Thymus (tissue), 11 donors: ENCODE results near the gene SSBP3. TPM values are rescaled to one million over a fixed set of nuclear protein-coding genes. Genes with fewer than 3 reads are reported as not detected.

ENCODE experiments used
- DNase-seq, 9 donors: peaks; one replicate each; pipeline ENCODE4 v3.0.0-alpha.2; 2013; ENCODE audit warnings: low spot score in 9 of 9, low read depth in 6 of 9, missing footprints in 1 of 9
- H3K27ac ChIP-seq, 2 donors: one replicate each; pipeline ENCODE4 v1.5.1; 2013; ENCODE audit warnings: control low read depth in 1 of 2, low read depth in 1 of 2, low read length in 1 of 2, mild to moderate bottlenecking in 1 of 2, moderate library complexity in 1 of 2
- H3K27me3 ChIP-seq, 2 donors: one replicate each; pipeline ENCODE4 v1.5.1; 2013; ENCODE audit warnings: low read length in 1 of 2; ENCODE audit not compliant: control insufficient read depth in 2 of 2, insufficient read depth in 1 of 2
- H3K36me3 ChIP-seq, 2 donors: one replicate each; pipeline ENCODE4 v1.5.1; 2013; ENCODE audit warnings: low read length in 1 of 2, mild to moderate bottlenecking in 1 of 2, moderate library complexity in 1 of 2; ENCODE audit not compliant: control insufficient read depth in 2 of 2, insufficient read depth in 2 of 2
- H3K4me1 ChIP-seq, 2 donors: one replicate each; pipeline ENCODE4 v1.5.1; 2013; ENCODE audit warnings: low read length in 2 of 2; ENCODE audit not compliant: control insufficient read depth in 2 of 2, insufficient read depth in 2 of 2
- H3K4me3 ChIP-seq, 2 donors: one replicate each; pipeline ENCODE4 v1.5.1; 2013; ENCODE audit warnings: low read length in 2 of 2, control low read depth in 1 of 2, mild to moderate bottlenecking in 1 of 2
- H3K9me3 ChIP-seq, 2 donors: one replicate each; pipeline ENCODE4 v1.5.1; 2013; ENCODE audit warnings: low read length in 1 of 2, mild to moderate bottlenecking in 1 of 2; ENCODE audit not compliant: control insufficient read depth in 2 of 2, insufficient read depth in 1 of 2
- WGBS: extraction: QIAGEN DNeasy Blood & Tissue Kit; methylation state at CpG from one replicate; pipeline ENCODE4 v1.1.7; 2013; 5-methylcytosine and 5-hydroxymethylcytosine counted together
- polyA plus RNA-seq: library from polyadenylated mRNA; stranded (reverse); fragments of 200-250 nt; gene quantifications from one replicate; pipeline ENCODE4 v1.2.3, GENCODE V29; 2013
- total RNA-seq: library from RNA; stranded (reverse); fragments of 120-200 nt; gene quantifications from one replicate; pipeline ENCODE4 v1.2.4, GENCODE V29; 2013
- donor health status: healthy.

SSBP3 gene
- total and polyA plus RNA-seq, 2 donors, result 36.8 to 55.7 TPM

GRCh38 chr1:54310439-54311328 lies 95.5 kb downstream of the SSBP3 start:
- Histone ChIP-seq H3K4me1 (peaks cover 9 to 67% of the 10 kb centered on the region in 2 donors), H3K27me3 (no peaks in the 10 kb centered on the region), H3K4me3 (no peak overlapping the region), H3K9me3 (no peaks in the 10 kb centered on the region), H3K36me3 (peaks cover 14 to 50% of the 10 kb centered on the region in 2 donors), H3K27ac (no peak overlapping the region)
- WGBS, result 87% methylated on average over 12 of the region's 12 CpGs
- DNase-seq, result peak in 1 of 9 donors; percentile 38

GRCh38 chr1:54309631-54310366 lies 96.4 kb downstream of the SSBP3 start:
- no peak overlapping the region for H3K27ac ChIP-seq
- no peaks in the 10 kb centered on the region for H3K27me3 ChIP-seq
- 88% methylated on average over 19 of the region's 19 CpGs for WGBS
- no peak for DNase-seq
- no peaks in the 10 kb centered on the region for H3K9me3 ChIP-seq
- H3K36me3 ChIP-seq, result peaks cover 11 to 52% of the 10 kb centered on the region in 2 donors
- peaks cover 10 to 68% of the 10 kb centered on the region in 2 donors for H3K4me1 ChIP-seq
- no peak overlapping the region for H3K4me3 ChIP-seq

GRCh38 chr1:54307305-54307704 lies 98.9 kb downstream of the SSBP3 start:
- Histone ChIP-seq H3K27me3 (no peaks in the 10 kb centered on the region), H3K4me1 (peaks cover 15 to 66% of the 10 kb centered on the region in 2 donors), H3K27ac (no peak overlapping the region), H3K9me3 (no peaks in the 10 kb centered on the region), H3K4me3 (no peak overlapping the region), H3K36me3 (peaks cover 3 to 40% of the 10 kb centered on the region in 2 donors)
- WGBS, result over 99% methylated on average over 3 of the region's 3 CpGs
- DNase-seq, result no peak

- H3K36me3 ChIP-seq, result peaks cover 3 to 32% of the 10 kb centered on the region in 2 donors
- WGBS, result 95% methylated on average over 7 of the region's 7 CpGs
Observed at GRCh38 chr1:54305906-54306514, 100.2 kb downstream of the SSBP3 start.

GRCh38 chr1:54304518-54304917 lies 101.7 kb downstream of the SSBP3 start:
- WGBS, result 92% methylated on average over 2 of the region's 2 CpGs
- H3K4me1 ChIP-seq, result peaks cover 21 to 66% of the 10 kb centered on the region in 2 donors
- H3K4me3 ChIP-seq, result no peak overlapping the region
- H3K27ac ChIP-seq, result no peak overlapping the region
- H3K27me3 ChIP-seq, result no peaks in the 10 kb centered on the region
- peaks cover 5 to 32% of the 10 kb centered on the region in 2 donors for H3K36me3 ChIP-seq
- no peak for DNase-seq
- no peaks in the 10 kb centered on the region for H3K9me3 ChIP-seq

More at GRCh38 chr1:54305906-54306514, 100.2 kb downstream of the SSBP3 start:
- Histone ChIP-seq H3K4me1 (peaks cover 19 to 66% of the 10 kb centered on the region in 2 donors), H3K4me3 (no peak overlapping the region), H3K9me3 (no peaks in the 10 kb centered on the region), H3K27ac (no peak overlapping the region), H3K27me3 (no peaks in the 10 kb centered on the region)
- DNase-seq, result no peak

GRCh38 chr1:54302951-54303843 lies 103.0 kb downstream of the SSBP3 start:
- H3K4me1 ChIP-seq, result peaks cover 27 to 79% of the 10 kb centered on the region in 2 donors

GRCh38 chr1:54302549-54302948 lies 103.6 kb downstream of the SSBP3 start:
- Histone ChIP-seq H3K36me3 (peaks cover 12 to 39% of the 10 kb centered on the region in 2 donors), H3K27ac (no peak overlapping the region), H3K9me3 (no peaks in the 10 kb centered on the region), H3K4me1 (peaks cover 27 to 85% of the 10 kb centered on the region in 2 donors), H3K4me3 (no peak overlapping the region), H3K27me3 (no peaks in the 10 kb centered on the region)
- no peak for DNase-seq
- WGBS, result 62% methylated on average over 5 of the region's 5 CpGs

More at GRCh38 chr1:54302951-54303843, 103.0 kb downstream of the SSBP3 start:
- Histone ChIP-seq H3K27ac (no peak overlapping the region), H3K27me3 (no peaks in the 10 kb centered on the region), H3K36me3 (peaks cover 12 to 38% of the 10 kb centered on the region in 2 donors), H3K4me3 (no peak overlapping the region), H3K9me3 (no peaks in the 10 kb centered on the region)
- WGBS, result 91% methylated on average over 22 of the region's 22 CpGs
- DNase-seq, result no peak

GRCh38 chr1:54301497-54301896 lies 104.7 kb downstream of the SSBP3 start:
- Histone ChIP-seq H3K27ac (no peak overlapping the region), H3K27me3 (no peaks in the 10 kb centered on the region), H3K4me1 (peaks cover 27 to 80% of the 10 kb centered on the region in 2 donors), H3K36me3 (peaks cover 12 to 36% of the 10 kb centered on the region in 2 donors), H3K4me3 (no peak overlapping the region), H3K9me3 (no peaks in the 10 kb centered on the region)
- 73% methylated on average over 10 of the region's 10 CpGs for WGBS
- no peak for DNase-seq
